H1 (cell line): ENCODE results near the gene TMEM253. TPM values are rescaled to one million over a fixed set of nuclear protein-coding genes. Genes with fewer than 3 reads are reported as not detected.
A peak's percentile ranks its signal among the peaks of the same experiment; 100 is the strongest.

Source experiments
- CTCF ChIA-PET: fragments of 300-600 bp; sonication (Branson Sonifier 250); formaldehyde crosslinking; loops from one replicate; lab custom pipeline; 2021; ENCODE audit not compliant: partially characterized antibody; lab: Charles Lee
- POLR2A ChIA-PET: fragments of 300-600 bp; sonication (Branson Sonifier 250); formaldehyde crosslinking; loops from one replicate; lab custom pipeline; 2021; ENCODE audit warnings: inconsistent platforms; ENCODE audit not compliant: partially characterized antibody; lab: Charles Lee
- DNase-seq, 2 experiments: peaks; one replicate each; pipeline versions ENCODE4 v3.0.0 to v3.0.0-alpha.2; 2010 to 2022; ENCODE audit warnings: low spot score in 2 of 2, low read depth in 1 of 2, mixed read lengths in 1 of 2
- FAIRE-seq: peaks from 2 replicates; lab custom pipeline; 2011; peaks lifted over from hg19 to GRCh38; lab: Jason Lieb, UNC
- H2AFZ ChIP-seq: 2 replicates; pipeline ENCODE4 v1.8.1; 2012; ENCODE audit warnings: low read length, inconsistent platforms
- H2AK5ac ChIP-seq: 2 replicates; pipeline ENCODE4 v1.6.1; 2013; ENCODE audit warnings: low read depth, low read length
- H2BK120ac ChIP-seq: replicated peaks from 2 replicates; pipeline ENCODE3; 2013; ENCODE audit warnings: low read depth, low read length, inconsistent platforms
- H2BK12ac ChIP-seq: 2 replicates; pipeline ENCODE4 v1.6.1; 2013; ENCODE audit warnings: low read depth, low read length
- H2BK15ac ChIP-seq: 2 replicates; pipeline ENCODE4 v1.6.1; 2013; ENCODE audit warnings: low read length
- H2BK20ac ChIP-seq: 2 replicates; pipeline ENCODE4 v1.6.1; 2013; ENCODE audit warnings: low read length
- H2BK5ac ChIP-seq: 2 replicates; pipeline ENCODE4 v1.6.1; 2013; ENCODE audit warnings: low read depth, low read length
- H3K14ac ChIP-seq: 2 replicates; pipeline ENCODE4 v1.6.1; 2013; ENCODE audit warnings: inconsistent platforms; ENCODE audit not compliant: insufficient read length
- H3K18ac ChIP-seq: 2 replicates; pipeline ENCODE4 v1.6.1; 2013; ENCODE audit warnings: low read length; ENCODE audit errors: extremely low read depth
- H3K23ac ChIP-seq: 2 replicates; pipeline ENCODE4 v1.6.1; 2013; ENCODE audit warnings: inconsistent platforms; ENCODE audit not compliant: insufficient read length
- H3K23me2 ChIP-seq: 2 replicates; pipeline ENCODE4 v1.6.1; 2013; ENCODE audit warnings: low read depth, low read length
- H3K27ac ChIP-seq: 2 replicates; pipeline ENCODE4 v1.6.1; 2011; ENCODE audit warnings: low read depth, low read length, inconsistent platforms
- H3K27me3 ChIP-seq, 4 experiments: replicated peaks in 1 of 4; 1 replicate in 1 of 4; 2 replicates in 3 of 4; pipeline versions ENCODE4 v1.6.1 to v1.8.1; 2011 to 2013; ENCODE audit warnings: low read length in 3 of 4, mild to moderate bottlenecking in 3 of 4, inconsistent platforms in 2 of 4, mixed read lengths in 2 of 4, moderate library complexity in 1 of 4; ENCODE audit not compliant: control insufficient read depth in 3 of 4, insufficient read depth in 3 of 4; ENCODE audit errors: extremely low read depth in 1 of 4
- H3K36me3 ChIP-seq, 4 experiments: 2 replicates each; pipeline versions ENCODE4 v1.6.1 to v1.8.1; 2011 to 2013; ENCODE audit warnings: mild to moderate bottlenecking in 4 of 4, low read length in 3 of 4, moderate library complexity in 2 of 4, control low read depth in 1 of 4, inconsistent platforms in 1 of 4; ENCODE audit not compliant: insufficient read depth in 4 of 4, control insufficient read depth in 2 of 4
- H3K4ac ChIP-seq: replicated peaks from 2 replicates; pipeline ENCODE3; 2013; ENCODE audit warnings: low read length, low read depth, mixed read lengths, inconsistent platforms; ENCODE audit not compliant: insufficient read length
- H3K4me1 ChIP-seq, 4 experiments: replicated peaks in 1 of 4; 1 replicate in 1 of 4; 2 replicates in 3 of 4; pipeline versions ENCODE4 v1.6.1 to v1.8.1; 2011 to 2013; ENCODE audit warnings: low read length in 3 of 4, inconsistent platforms in 2 of 4, mixed read lengths in 1 of 4; ENCODE audit not compliant: insufficient read depth in 4 of 4, control insufficient read depth in 3 of 4
- H3K4me2 ChIP-seq, 2 experiments: 2 replicates each; pipeline versions ENCODE4 v1.6.1 to v1.8.1; 2011 to 2013; ENCODE audit warnings: low read depth in 2 of 2, low read length in 2 of 2, control low read depth in 1 of 2, inconsistent platforms in 1 of 2, mild to moderate bottlenecking in 1 of 2; ENCODE audit not compliant: insufficient read depth in 1 of 2
- H3K4me3 ChIP-seq, 4 experiments: fragments of 200-600, 300-600 bp in 1 of 4; sonication (generic), shearing (Covaris generic), sonication (Bioruptor Twin) in 1 of 4; 2 replicates each; pipeline versions ENCODE4 v1.5.1 to v1.8.1; 2011 to 2016; ENCODE audit warnings: low read length in 4 of 4, low read depth in 3 of 4, control low read depth in 2 of 4, inconsistent platforms in 2 of 4, mild to moderate bottlenecking in 2 of 4, mixed read lengths in 1 of 4, moderate library complexity in 1 of 4; ENCODE audit not compliant: insufficient read depth in 2 of 4; ENCODE audit errors: extremely low read depth in 1 of 4
- H3K56ac ChIP-seq: replicated peaks from 2 replicates; pipeline ENCODE3; 2013; ENCODE audit warnings: low read depth, mild to moderate bottlenecking, mixed read lengths, low read length, inconsistent platforms; ENCODE audit not compliant: insufficient read length
- H3K79me1 ChIP-seq: 2 replicates; pipeline ENCODE4 v1.6.1; 2013; ENCODE audit warnings: low read depth, low read length, control low read depth
- H3K79me2 ChIP-seq, 2 experiments: 2 replicates each; pipeline versions ENCODE4 v1.6.1 to v1.8.1; 2012 to 2013; ENCODE audit warnings: low read length in 2 of 2, mild to moderate bottlenecking in 2 of 2, inconsistent platforms in 1 of 2; ENCODE audit not compliant: insufficient read depth in 2 of 2, control insufficient read depth in 1 of 2
- H3K9ac ChIP-seq, 4 experiments: replicated peaks in 1 of 4; 1 replicate in 1 of 4; 2 replicates in 3 of 4; pipeline versions ENCODE4 v1.6.1 to v1.8.1; 2011 to 2013; ENCODE audit warnings: low read depth in 3 of 4, low read length in 3 of 4, control low read depth in 2 of 4, mild to moderate bottlenecking in 2 of 4, moderate library complexity in 2 of 4, inconsistent platforms in 1 of 4; ENCODE audit errors: extremely low read depth in 1 of 4
- H3K9me3 ChIP-seq, 2 experiments: 2 replicates each; pipeline versions ENCODE4 v1.6.1 to v1.8.1; 2012 to 2013; ENCODE audit warnings: mild to moderate bottlenecking in 2 of 2, moderate library complexity in 2 of 2, control low read depth in 1 of 2, inconsistent platforms in 1 of 2, low read depth in 1 of 2, low read length in 1 of 2, mixed read lengths in 1 of 2; ENCODE audit not compliant: insufficient read depth in 2 of 2
- H4K20me1 ChIP-seq, 2 experiments: replicated peaks in 1 of 2; 2 replicates each; pipeline versions ENCODE3 to v1.8.1; 2011 to 2013; ENCODE audit warnings: inconsistent platforms in 2 of 2, low read length in 2 of 2, mild to moderate bottlenecking in 1 of 2; ENCODE audit not compliant: insufficient read depth in 2 of 2, control insufficient read depth in 1 of 2
- H4K5ac ChIP-seq: 2 replicates; pipeline ENCODE4 v1.6.1; 2013; ENCODE audit warnings: low read length, low read depth, mixed read lengths, inconsistent platforms; ENCODE audit not compliant: insufficient read length
- H4K8ac ChIP-seq: 2 replicates; pipeline ENCODE4 v1.8.0; 2013; ENCODE audit warnings: mild to moderate bottlenecking, moderate library complexity, low read length, inconsistent platforms; ENCODE audit not compliant: insufficient read depth; ENCODE audit errors: extremely low read depth
- H4K91ac ChIP-seq: replicated peaks from 2 replicates; pipeline ENCODE3; 2013; ENCODE audit warnings: low read length, mixed read lengths, inconsistent platforms; ENCODE audit not compliant: insufficient read length
- ASH2L ChIP-seq: fragments of 200-600, 300-600 bp; sonication (generic); IDR thresholded peaks from one replicate; pipeline ENCODE4 v1.7.1; 2017; ENCODE audit warnings: low read length
- ATF2 ChIP-seq: IDR thresholded peaks from 2 replicates; pipeline ENCODE4 v1.6.1; 2012; ENCODE audit warnings: low read length, inconsistent platforms
- CHD1 ChIP-seq: IDR thresholded peaks from 2 replicates; pipeline ENCODE4 v1.6.1; 2012; ENCODE audit warnings: low read depth, low read length, improper control_type of control experiment
- EZH2 ChIP-seq: fragments of 200-600 bp; sonication (generic); IDR thresholded peaks from 2 replicates; pipeline ENCODE4 v1.7.1; 2012; ENCODE audit warnings: low read depth, mild to moderate bottlenecking, moderate library complexity, low read length, inconsistent platforms; ENCODE audit not compliant: severe bottlenecking
- JUN ChIP-seq: IDR thresholded peaks from 2 replicates; pipeline ENCODE4 v1.6.1; 2011; ENCODE audit warnings: low read depth, mild to moderate bottlenecking, improper control_type of control experiment, low read length
- KDM1A ChIP-seq: fragments of 200-600, 300-600 bp; sonication (generic); IDR thresholded peaks from 2 replicates; pipeline ENCODE4 v1.7.1; 2016; ENCODE audit warnings: mild to moderate bottlenecking, low read length, borderline replicate concordance
- MAFK ChIP-seq: IDR thresholded peaks from 2 replicates; pipeline ENCODE4 v1.6.1; 2012; ENCODE audit warnings: low read depth, mild to moderate bottlenecking, improper control_type of control experiment, low read length
- MAX ChIP-seq: IDR thresholded peaks from 2 replicates; pipeline ENCODE4 v1.6.1; 2012; ENCODE audit warnings: inconsistent platforms
- RXRA ChIP-seq: IDR thresholded peaks from 2 replicates; pipeline ENCODE4 v1.6.1; 2011; ENCODE audit warnings: low read depth, mild to moderate bottlenecking, low read length, moderate library complexity; ENCODE audit not compliant: insufficient read depth
- SRF ChIP-seq: IDR thresholded peaks from 2 replicates; pipeline ENCODE4 v1.6.1; 2011; ENCODE audit warnings: mild to moderate bottlenecking, low read depth, low read length, moderate library complexity
- SUZ12 ChIP-seq: fragments of 200-600 bp; sonication (generic); IDR thresholded peaks from 2 replicates; pipeline ENCODE4 v1.6.1; 2012; ENCODE audit warnings: mild to moderate bottlenecking, inconsistent platforms, low read length, moderate library complexity, mixed read lengths
- TBP ChIP-seq: IDR thresholded peaks from 2 replicates; pipeline ENCODE4 v1.6.1; 2011; ENCODE audit warnings: low read depth, low read length, improper control_type of control experiment
- YY1 ChIP-seq: IDR thresholded peaks from 2 replicates; pipeline ENCODE4 v1.6.1; 2011; ENCODE audit warnings: low read depth, mild to moderate bottlenecking, low read length
- WGBS, 2 experiments: shearing (Covaris generic) in 1 of 2; methylation state at CpG; one replicate each; pipeline versions ENCODE4 v1.1.6 to v1.1.7; 2013 to 2015; ENCODE audit warnings: low lambda C conversion rate in 2 of 2, mixed read lengths in 2 of 2, inconsistent platforms in 1 of 2, low coverage in 1 of 2, missing lambda C conversion rate in 1 of 2; ENCODE audit not compliant: insufficient replicate concordance in 2 of 2, insufficient coverage in 1 of 2, insufficient read length in 1 of 2; ENCODE audit errors: extremely low coverage in 1 of 2, missing lambda C conversion rate in 1 of 2; 5-methylcytosine and 5-hydroxymethylcytosine counted together
- polyA plus RNA-seq, 7 experiments: library from polyadenylated mRNA; depleted of rRNA in 3 of 7; stranded (reverse) in 5 of 7; unstranded in 2 of 7; fragments of >200 nt in 5 of 7; fragments of 200-250 nt in 2 of 7; gene quantifications; 1 replicate in 5 of 7; 2 replicates in 1 of 7; 4 replicates in 1 of 7; pipeline versions ENCODE4 v1.2.1 to v1.2.3, GENCODE V29; 2011 to 2013; ENCODE audit warnings: missing spikeins in 2 of 7, mixed read lengths in 2 of 7
- total RNA-seq: library from RNA; stranded (reverse); fragmentation: NEBNext Ultra II Directional; extraction: Animal tissue kit (Norgen Biotek cat#: 25700); gene quantifications from 2 replicates; pipeline ENCODE4 v1.2.1, GENCODE V29; 2021

Gene TMEM253
- total and polyA plus RNA-seq, 2 of the 8 experiments (the other 6 are each of a cell fraction or from before 2014, with no cell fraction given) = 1.9 to 2.2 TPM

GRCh38 chr14:21106176-21106497, 5.3 kb downstream of the TMEM253 start:
- no peaks in the 10 kb centered on the region for H4K20me1 ChIP-seq
- no peak overlapping the region for H2BK5ac ChIP-seq
- no peak overlapping the region for H2BK120ac ChIP-seq
- no peak overlapping the region for H3K9ac ChIP-seq
- no peaks in the 10 kb centered on the region for H3K36me3 ChIP-seq
- no peak overlapping the region for H4K5ac ChIP-seq
- no peak overlapping the region for H3K4ac ChIP-seq
- POLR2A ChIA-PET = interaction anchor here (5.8 to 7.2 kb wide), 2 partner anchors 12 to 35 kb away, joined by 64 to 121 read pairs; partner anchors contain the start of gene ARHGEF40
- no peak overlapping the region for H4K8ac ChIP-seq
- H3K56ac ChIP-seq = no peak overlapping the region
- peaks cover 2 to 25% (median 11%) of the 10 kb centered on the region in 4 experiments; a peak in 5 of 7 replicates for H3K4me1 ChIP-seq
- no peak overlapping the region for H3K4me3 ChIP-seq
- H2BK20ac ChIP-seq = no peak overlapping the region; the same call in 1 of the 2 replicates
- H2AFZ ChIP-seq = no peak overlapping the region
- H3K9me3 ChIP-seq = no peaks in the 10 kb centered on the region
- no peaks in the 10 kb centered on the region for H3K27me3 ChIP-seq
- FAIRE-seq (no peak), DNase-seq (no peak)
- H3K18ac ChIP-seq = no peak overlapping the region
- no peak overlapping the region for H3K27ac ChIP-seq
- peaks cover 7% of the 10 kb centered on the region for H3K23me2 ChIP-seq
- no peak overlapping the region for H3K14ac ChIP-seq
- no peak overlapping the region; the same call in 1 of the 2 replicates for H2BK15ac ChIP-seq
- no peak overlapping the region for H3K23ac ChIP-seq
- peak overlapping the region; percentile 19; the same call in 1 of the 2 replicates for H2BK12ac ChIP-seq
- H3K79me1 ChIP-seq = no peaks in the 10 kb centered on the region
- H3K79me2 ChIP-seq = peaks cover 0 to 12% of the 10 kb centered on the region in 2 experiments; a peak in 3 of 4 replicates
- CTCF ChIA-PET = interaction anchor here (0.9 to 11.0 kb wide), 15 partner anchors 7 to 108 kb away, joined by 3 to 239 read pairs (median 21); partner anchors contain the start of gene ARHGEF40
- 87% methylated on average over 4 of the region's 4 CpGs; no CpG with 5 or more reads in 1 of the 2 experiments for WGBS, 2 experiments
- H2AK5ac ChIP-seq = no peak overlapping the region
- no peak overlapping the region for H4K91ac ChIP-seq
- 0 out of 4 replicates have a peak overlapping the region, but pooled peaks of 1 of the 2 experiments have one; percentile 12 for H3K4me2 ChIP-seq
- TF ChIP-seq ATF2 (no peak), TBP (no peak), MAX (no peak), MAFK (no peak), CHD1 (no peak), SRF (no peak), ASH2L (no peak), EZH2 (no peak), RXRA (no peak), YY1 (no peak), JUN (no peak), SUZ12 (no peak), KDM1A (no peak)
